Umbilical cord (tissue), 1 donor: ENCODE measurements around the gene DYRK3. TPM values are rescaled to one million over a fixed set of nuclear protein-coding genes. Genes with fewer than 3 reads are reported as not detected.

Experiments
- total RNA-seq: library from RNA; depleted of rRNA; stranded (reverse); fragments of >200 nt; gene quantifications from one replicate; pipeline ENCODE4 v1.2.3, GENCODE V29; 2014; ENCODE audit warnings: low replicate concordance; ENCODE audit not compliant: insufficient read depth

Gene DYRK3
- total RNA-seq, 1 donor from 2014 or later = 17.8 TPM

Other genes starting within 250 kb of the DYRK3 start
- 4.3 TPM for gene IKBKE, start 165.1 kb upstream of the DYRK3 start, total RNA-seq
- 25.3 TPM for gene RASSF5, start 128.0 kb upstream of the DYRK3 start, total RNA-seq
- gene EIF2D, start 23.1 kb upstream of the DYRK3 start, total RNA-seq = 26.7 TPM
- 20.7 TPM for gene MAPKAPK2, start 49.4 kb downstream of the DYRK3 start, total RNA-seq
- gene IL19, start 135.2 kb downstream of the DYRK3 start, total RNA-seq = not detected
- not detected for gene IL10, start 137.0 kb downstream of the DYRK3 start, total RNA-seq
- 2.2 TPM for gene IL20, start 230.1 kb downstream of the DYRK3 start, total RNA-seq